Aorta (tissue), 5 donors: ENCODE measurements around the gene COP1. TPM values are rescaled to one million over a fixed set of nuclear protein-coding genes. Genes with fewer than 3 reads are reported as not detected.

Experiments used
- ATAC-seq: fragments of 200-7000 bp; cut with Tn5 transposase; one replicate; pipeline ENCODE4 v1.9.1; 2022; ENCODE audit warnings: moderate library complexity; ENCODE audit not compliant: low FRiP score
- DNase-seq, 2 donors: peaks; one replicate each; pipeline ENCODE4 v3.0.0-alpha.2; 2020
- H3K27ac ChIP-seq, 2 donors: one replicate each; pipeline ENCODE4 v1.5.1; 2013; ENCODE audit warnings: low read length in 2 of 2, mild to moderate bottlenecking in 2 of 2, moderate library complexity in 2 of 2, control low read depth in 1 of 2, inconsistent platforms in 1 of 2, low read depth in 1 of 2
- H3K27me3 ChIP-seq, 2 donors: one replicate each; pipeline ENCODE4 v1.6.1; 2013; ENCODE audit warnings: control low read depth in 1 of 2, low read length in 1 of 2, mild to moderate bottlenecking in 1 of 2, moderate library complexity in 1 of 2; ENCODE audit not compliant: insufficient read depth in 2 of 2, control insufficient read depth in 1 of 2
- H3K36me3 ChIP-seq, 2 donors: one replicate each; pipeline ENCODE4 v1.6.1; 2013; ENCODE audit warnings: control low read depth in 1 of 2, low read length in 1 of 2, mild to moderate bottlenecking in 1 of 2; ENCODE audit not compliant: insufficient read depth in 2 of 2, control insufficient read depth in 1 of 2
- H3K4me1 ChIP-seq, 2 donors: one replicate each; pipeline ENCODE4 v1.6.1; 2013; ENCODE audit warnings: low read length in 2 of 2, control low read depth in 1 of 2, mild to moderate bottlenecking in 1 of 2, moderate library complexity in 1 of 2; ENCODE audit not compliant: insufficient read depth in 2 of 2, control insufficient read depth in 1 of 2
- H3K4me3 ChIP-seq, 2 donors: one replicate each; pipeline ENCODE4 v1.5.1; 2013; ENCODE audit warnings: low read length in 2 of 2, control low read depth in 1 of 2, mild to moderate bottlenecking in 1 of 2
- H3K9me3 ChIP-seq: one replicate; pipeline ENCODE4 v1.6.1; 2013; ENCODE audit warnings: mild to moderate bottlenecking, low read length; ENCODE audit not compliant: control insufficient read depth
- WGBS, 2 donors: extraction: QIAGEN DNeasy Blood & Tissue Kit; methylation state at CpG; one replicate each; pipeline ENCODE4 v1.1.7; 2013; 5-methylcytosine and 5-hydroxymethylcytosine counted together
- intact Hi-C, 2 donors: fragments of 100-400 bp; cut with DNase I; formaldehyde crosslinking; loops; one replicate each; pipeline versions ENCODE4 v1.14.2 to v1.15.0; 2022
- polyA plus RNA-seq, 2 donors: library from polyadenylated mRNA; stranded (reverse); fragments of 200-250 nt; gene quantifications; one replicate each; pipeline ENCODE4 v1.2.3, GENCODE V29; 2013
- total RNA-seq, 2 donors: library from RNA; stranded (reverse); fragmentation: NEBNext Ultra II Directional; extraction: Animal tissue kit (Norgen Biotek cat#: 25700); gene quantifications; one replicate each; pipeline ENCODE4 v1.2.1, GENCODE V29; 2021
- donor health status: healthy with polysubstance abuse.
- donor health status: Bipolar disorder and iron deficiency.
- donor health status: DM: no; HTN: no; CAD: no.
- donor health status: DM: no; HTN: no; CAD: no.
- donor health status: DM: yes; HTN: yes; CAD: no.

Gene COP1
- total and polyA plus RNA-seq, 4 donors, result 30.4 to 54.2 (median 37.8) TPM

- Histone ChIP-seq H3K27ac (no peak overlapping the region), H3K36me3 (no peaks in the 10 kb centered on the region), H3K4me1 (no peaks in the 10 kb centered on the region), H3K9me3 (no peaks in the 10 kb centered on the region), H3K27me3 (no peaks in the 10 kb centered on the region), H3K4me3 (no peak overlapping the region)
- no peak for ATAC-seq
- DNase-seq, result no peak
- 93 to 95% methylated on average over 2 of the region's 2 CpGs for WGBS, 2 donors
- intact Hi-C loops, result no loop called here
Observed at GRCh38 chr1:176165573-176165972, 41.5 kb downstream of the COP1 start.

GRCh38 chr1:176164014-176164678 is 42.9 kb downstream of the COP1 start:
- Histone ChIP-seq H3K4me3 (no peak overlapping the region), H3K27ac (no peak overlapping the region), H3K4me1 (no peaks in the 10 kb centered on the region), H3K27me3 (no peaks in the 10 kb centered on the region), H3K9me3 (no peaks in the 10 kb centered on the region), H3K36me3 (no peaks in the 10 kb centered on the region)
- 98 to 100% methylated on average over 2 of the region's 2 CpGs for WGBS, 2 donors
- intact Hi-C loops, result no loop called here
- DNase-seq (no peak), ATAC-seq (no peak)

- 42 to 97% methylated on average over 2 of the region's 2 CpGs for WGBS, 2 donors
- Histone ChIP-seq H3K27me3 (no peaks in the 10 kb centered on the region), H3K4me1 (no peaks in the 10 kb centered on the region), H3K4me3 (no peak overlapping the region), H3K9me3 (no peaks in the 10 kb centered on the region), H3K27ac (no peak overlapping the region), H3K36me3 (no peaks in the 10 kb centered on the region)
- intact Hi-C loops, result no loop called here
- ATAC-seq (no peak), DNase-seq (no peak)
Observed at GRCh38 chr1:176159993-176160392, 47.1 kb downstream of the COP1 start.

DNA sequence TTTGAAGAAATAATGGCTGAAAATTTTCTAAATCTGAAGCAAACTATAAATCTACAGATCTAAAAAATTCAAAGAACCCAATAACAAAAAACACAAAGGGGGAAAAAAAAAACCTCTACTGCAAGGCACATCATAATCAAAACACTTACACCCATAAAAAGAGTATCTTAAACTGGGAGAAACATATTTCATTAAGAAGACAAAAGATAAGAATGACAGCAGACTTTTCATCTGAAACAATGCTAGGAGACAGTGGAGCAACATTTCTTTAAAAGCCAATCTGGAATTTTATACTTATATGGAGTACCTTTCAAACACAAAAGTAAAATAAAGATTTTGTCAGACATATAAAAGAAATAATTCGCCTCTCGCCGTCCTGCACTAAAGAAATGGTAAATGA is 49.1 kb downstream of the COP1 start:
- 97 to 99% methylated on average over 3 of the region's 3 CpGs for WGBS, 2 donors
- Histone ChIP-seq H3K4me1 (no peaks in the 10 kb centered on the region), H3K27ac (no peak overlapping the region), H3K27me3 (no peaks in the 10 kb centered on the region), H3K4me3 (no peak overlapping the region), H3K9me3 (no peaks in the 10 kb centered on the region), H3K36me3 (no peaks in the 10 kb centered on the region)
- intact Hi-C loops, result no loop called here
- no peak for DNase-seq
- ATAC-seq, result no peak

DNA sequence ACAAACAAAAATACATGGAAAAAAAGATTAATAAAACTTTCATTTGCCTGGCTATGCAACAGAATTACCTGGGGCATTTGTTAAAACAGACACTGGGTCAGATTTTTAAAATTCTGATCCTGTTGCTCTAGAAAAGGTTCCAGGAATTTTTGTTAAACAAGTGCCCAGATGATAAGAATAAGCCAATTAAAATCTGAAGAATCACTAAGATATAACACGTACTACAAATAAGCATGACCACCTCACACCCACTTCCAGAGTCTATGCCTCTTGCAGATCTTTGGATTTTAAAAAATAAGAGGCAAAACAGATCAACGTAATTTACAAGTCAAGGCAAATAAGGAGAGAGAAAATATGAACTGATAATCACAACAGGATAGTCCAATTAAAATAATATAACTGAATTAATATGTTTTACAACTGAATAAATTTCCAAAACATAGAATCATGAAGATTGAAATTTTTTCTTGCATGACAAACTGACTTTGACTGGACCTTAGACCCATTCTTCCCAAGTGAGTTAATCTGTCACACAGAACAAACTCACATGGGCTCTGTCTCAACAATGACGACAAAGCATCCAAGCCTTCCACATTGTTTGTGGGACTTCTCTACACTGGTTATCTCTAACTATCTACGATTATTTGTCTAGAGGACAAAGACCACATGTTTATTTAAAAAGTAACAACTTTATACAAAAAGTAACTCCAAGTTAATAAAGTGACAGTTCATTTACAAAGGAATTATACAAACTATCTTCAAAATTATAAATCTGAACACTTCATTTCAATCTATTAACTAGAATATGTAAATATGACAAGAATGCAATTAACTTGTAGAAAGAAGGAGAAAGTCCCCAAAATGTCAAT is 56.9 kb downstream of the COP1 start:
- Histone ChIP-seq H3K36me3 (no peaks in the 10 kb centered on the region), H3K9me3 (no peaks in the 10 kb centered on the region), H3K27ac (no peak overlapping the region), H3K27me3 (no peaks in the 10 kb centered on the region), H3K4me3 (no peak overlapping the region), H3K4me1 (peaks cover 0 to 2% of the 10 kb centered on the region in 2 donors)
- WGBS, 2 donors, result 51 to 52% methylated on average over 4 of the region's 4 CpGs
- intact Hi-C loops, result no loop called here
- ATAC-seq, result no peak
- DNase-seq, result no peak

GRCh38 chr1:176144526-176144925 is 62.6 kb downstream of the COP1 start:
- H3K9me3 ChIP-seq, result no peaks in the 10 kb centered on the region
- DNase-seq (no peak), ATAC-seq (no peak)
- 90 to 92% methylated on average over 2 of the region's 2 CpGs for WGBS, 2 donors
- H3K4me1 ChIP-seq, result no peaks in the 10 kb centered on the region
- no peaks in the 10 kb centered on the region for H3K27me3 ChIP-seq
- H3K36me3 ChIP-seq, result no peaks in the 10 kb centered on the region
- no peak overlapping the region for H3K4me3 ChIP-seq
- intact Hi-C loops, result no loop called here
- H3K27ac ChIP-seq, result no peak overlapping the region

DNA sequence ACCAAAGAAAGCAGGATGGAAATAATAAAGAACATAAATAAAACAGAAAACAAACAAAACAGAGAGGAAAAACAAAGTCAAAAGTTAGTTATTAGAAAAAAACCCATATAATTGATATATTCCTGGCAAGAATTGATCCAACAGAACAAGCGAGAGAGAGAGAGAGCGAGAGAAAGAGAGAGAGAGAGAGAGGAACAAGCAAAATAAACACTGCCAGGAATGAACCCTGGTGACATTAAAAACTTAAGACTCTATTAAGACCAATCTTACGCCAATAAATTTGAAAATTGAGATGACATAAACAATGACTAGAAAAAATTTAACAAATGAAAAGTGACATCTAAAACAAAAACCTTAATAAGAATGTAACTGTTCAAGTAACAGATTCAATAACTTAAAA is 64.1 kb downstream of the COP1 start:
- WGBS, 2 donors, result 82 to 93% methylated on average over 3 of the region's 3 CpGs
- Histone ChIP-seq H3K4me3 (no peak overlapping the region), H3K9me3 (no peaks in the 10 kb centered on the region), H3K36me3 (no peaks in the 10 kb centered on the region), H3K27me3 (no peaks in the 10 kb centered on the region), H3K4me1 (no peaks in the 10 kb centered on the region), H3K27ac (no peak overlapping the region)
- intact Hi-C loops, result no loop called here
- DNase-seq (no peak), ATAC-seq (no peak)

DNA sequence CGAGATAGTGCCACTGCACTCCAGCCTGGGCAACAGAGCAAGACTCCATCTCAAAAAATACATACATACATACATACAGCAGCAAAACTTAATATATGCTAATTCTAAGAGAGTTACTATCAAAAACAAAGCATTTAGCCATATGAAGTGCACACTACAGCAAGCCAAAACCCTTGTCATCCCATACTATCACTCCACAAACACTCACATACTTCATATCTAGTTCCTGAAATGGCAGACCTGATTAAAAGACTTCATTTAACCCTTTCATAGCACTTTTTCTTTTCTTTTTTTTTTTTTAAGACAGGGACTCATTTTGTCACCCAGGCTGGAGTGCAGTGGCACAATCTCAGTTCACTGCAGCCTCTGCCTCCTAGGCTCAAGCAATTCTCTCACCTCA is 65.6 kb downstream of the COP1 start:
- no peak for ATAC-seq
- WGBS, 2 donors, result 98 to 100% methylated on average over 1 of the region's 1 CpG
- no peak for DNase-seq
- H3K36me3 ChIP-seq, result no peaks in the 10 kb centered on the region
- H3K4me1 ChIP-seq, result no peaks in the 10 kb centered on the region
- H3K27me3 ChIP-seq, result no peaks in the 10 kb centered on the region
- no peak overlapping the region for H3K27ac ChIP-seq
- intact Hi-C loops, result no loop called here
- H3K4me3 ChIP-seq, result no peak overlapping the region
- no peaks in the 10 kb centered on the region for H3K9me3 ChIP-seq

DNA sequence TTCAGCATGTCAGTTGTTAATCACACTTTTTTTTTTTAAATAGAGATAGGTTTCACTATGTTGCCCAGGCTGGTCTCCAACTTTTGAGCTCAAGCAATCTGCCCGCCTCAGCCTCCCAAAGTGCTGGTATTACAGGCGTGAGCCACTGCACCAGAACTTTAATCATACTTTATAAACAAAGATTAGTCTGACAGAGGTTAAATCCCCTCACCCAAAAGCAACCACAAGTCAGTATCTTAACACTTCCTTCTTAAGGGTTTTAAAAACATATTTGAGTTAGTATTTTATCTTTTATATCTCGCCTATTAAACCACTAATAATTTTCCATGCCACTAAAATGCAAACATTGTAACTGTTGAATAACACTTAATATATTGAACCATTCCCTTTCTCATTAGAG is 70.2 kb downstream of the COP1 start:
- no peaks in the 10 kb centered on the region for H3K4me1 ChIP-seq
- no peak overlapping the region for H3K27ac ChIP-seq
- DNase-seq (no peak), ATAC-seq (no peak)
- H3K36me3 ChIP-seq, result peaks cover 0 to 1% of the 10 kb centered on the region in 2 donors
- H3K4me3 ChIP-seq, result no peak overlapping the region
- no peaks in the 10 kb centered on the region for H3K9me3 ChIP-seq
- intact Hi-C loops, result no loop called here
- 42 to 50% methylated on average over 3 of the region's 3 CpGs for WGBS, 2 donors
- no peaks in the 10 kb centered on the region for H3K27me3 ChIP-seq
